Calu3 (cell line): Measurements from ENCODE around the gene JAZF1. TPM values are rescaled to one million over a fixed set of nuclear protein-coding genes. Genes with fewer than 3 reads are reported as not detected.

Experiments
- BruUV-seq: library from RNA; stranded (reverse); fragments of 400-500 nt; replicated peaks from 2 replicates; lab custom pipeline; 2021; lab: Mats Ljungman, UMichigan
- CTCF ChIA-PET: fragments of 300-600 bp; sonication (Branson Sonifier 250); formaldehyde crosslinking; loops from one replicate; lab custom pipeline; 2022; ENCODE audit warnings: antibody characterized with exemption; lab: Charles Lee
- DNase-seq: peaks from one replicate; pipeline ENCODE4 v3.0.0; 2022
- H3K27ac Mint-ChIP-seq: one replicate; pipeline ENCODE4 v1.8.0; 2022; ENCODE audit warnings: mixed read lengths; ENCODE audit not compliant: unreplicated experiment
- H3K27me3 Mint-ChIP-seq: one replicate; pipeline ENCODE4 v1.8.0; 2022; ENCODE audit warnings: mixed read lengths; ENCODE audit not compliant: unreplicated experiment
- H3K36me3 Mint-ChIP-seq: one replicate; pipeline ENCODE4 v1.8.0; 2022; ENCODE audit warnings: mild to moderate bottlenecking, moderate library complexity, mixed read lengths; ENCODE audit not compliant: insufficient read depth, unreplicated experiment
- H3K4me1 Mint-ChIP-seq: one replicate; pipeline ENCODE4 v1.8.0; 2022; ENCODE audit warnings: mild to moderate bottlenecking, low read depth, mixed read lengths; ENCODE audit not compliant: unreplicated experiment
- H3K4me3 Mint-ChIP-seq: one replicate; pipeline ENCODE4 v1.8.0; 2022; ENCODE audit warnings: mild to moderate bottlenecking, low read depth, moderate library complexity, mixed read lengths; ENCODE audit not compliant: unreplicated experiment
- H3K9me3 Mint-ChIP-seq: one replicate; pipeline ENCODE4 v1.8.0; 2022; ENCODE audit warnings: low read depth, mixed read lengths; ENCODE audit not compliant: unreplicated experiment
- CTCF ChIP-seq: fragments of 200-600 bp; IDR thresholded peaks from one replicate; pipeline ENCODE4 v1.8.0; 2022; ENCODE audit warnings: antibody characterized with exemption; ENCODE audit not compliant: unreplicated experiment
- intact Hi-C: fragments of 100-400 bp; cut with micrococcal nuclease; formaldehyde crosslinking; loops from one replicate; pipeline ENCODE4 v1.10.0; 2022; ENCODE audit not compliant: unreplicated experiment
- total RNA-seq: library from RNA; stranded (reverse); gene quantifications from 2 replicates; pipeline ENCODE4 v1.2.3, GENCODE V29; 2022

Gene JAZF1
- total RNA-seq, 1 experiment from 2014 or later = 10.7 TPM

- no peak for DNase-seq
- peaks cover 7% of the 10 kb centered on the region for H3K27me3 Mint-ChIP-seq
- no peak for TF ChIP-seq CTCF
- H3K36me3 Mint-ChIP-seq = peaks cover 27% of the 10 kb centered on the region
- CTCF ChIA-PET = interaction anchor here (0.6 to 1.7 kb wide), 2 partner anchors 12 to 86 kb away, joined by 6 read pairs; no protein-coding TSS in a partner anchor
- no TSS peak for BruUV-seq
- intact Hi-C loops = no loop called here
- H3K9me3 Mint-ChIP-seq = no peaks in the 10 kb centered on the region
- peak overlapping the region; percentile 89 for H3K4me3 Mint-ChIP-seq
- H3K27ac Mint-ChIP-seq = no peak overlapping the region
- peaks cover 34% of the 10 kb centered on the region for H3K4me1 Mint-ChIP-seq
These were observed 598 bp downstream of the JAZF1 start for GRCh38 chr7:28180031-28180363.

GRCh38 chr7:28179120-28180030, 1.2 kb downstream of the JAZF1 start:
- peaks cover under 1% of the 10 kb centered on the region for H3K27me3 Mint-ChIP-seq
- H3K4me3 Mint-ChIP-seq = peak overlapping the region; percentile 89
- no peaks in the 10 kb centered on the region for H3K9me3 Mint-ChIP-seq
- DNase-seq = peak; percentile 81
- CTCF ChIA-PET = interaction anchor here (0.6 to 1.7 kb wide), 3 partner anchors 59 to 432 kb away, joined by 3 to 6 read pairs (median 6); no protein-coding TSS in a partner anchor
- H3K36me3 Mint-ChIP-seq = peaks cover 27% of the 10 kb centered on the region
- BruUV-seq = no TSS peak
- intact Hi-C loops = no loop called here
- no peak for TF ChIP-seq CTCF
- H3K4me1 Mint-ChIP-seq = peaks cover 34% of the 10 kb centered on the region
- H3K27ac Mint-ChIP-seq = peak overlapping the region; percentile 54

- Mint-ChIP-seq H3K4me1 (peaks cover 34% of the 10 kb centered on the region), H3K27ac (peak overlapping the region; percentile 54), H3K9me3 (no peaks in the 10 kb centered on the region), H3K27me3 (no peaks in the 10 kb centered on the region), H3K36me3 (peaks cover 27% of the 10 kb centered on the region), H3K4me3 (peak overlapping the region; percentile 89)
- TF ChIP-seq CTCF = no peak
- CTCF ChIA-PET = interaction anchor here (0.6 to 1.7 kb wide), 2 partner anchors 59 to 85 kb away, joined by 3 to 6 read pairs; no protein-coding TSS in a partner anchor
- DNase-seq = no peak
- intact Hi-C loops = no loop called here
- BruUV-seq = TSS peak; percentile 34
These were observed 2.0 kb downstream of the JAZF1 start for GRCh38 chr7:28178599-28178998.

GRCh38 chr7:28177836-28178235, 2.8 kb downstream of the JAZF1 start:
- peaks cover 34% of the 10 kb centered on the region for H3K4me1 Mint-ChIP-seq
- no peaks in the 10 kb centered on the region for H3K9me3 Mint-ChIP-seq
- intact Hi-C loops = no loop called here
- no peaks in the 10 kb centered on the region for H3K27me3 Mint-ChIP-seq
- no peak overlapping the region for H3K27ac Mint-ChIP-seq
- no peak for DNase-seq
- CTCF ChIA-PET = no interaction called here
- no peak for TF ChIP-seq CTCF
- no TSS peak for BruUV-seq
- H3K36me3 Mint-ChIP-seq = peaks cover 27% of the 10 kb centered on the region
- no peak overlapping the region for H3K4me3 Mint-ChIP-seq
